ENCODE results near the gene STXBP1. TPM values are rescaled to one million over a fixed set of nuclear protein-coding genes. Genes with fewer than 3 reads are reported as not detected.

The STXBP1 gene
- total RNA-seq, 4 donors from 2014 or later = 17.2 to 34.0 (median 19.8) TPM

- Histone ChIP-seq H3K27ac (replicated peaks in 1 of 4) (no peak overlapping the region), H3K4me3 (no peak overlapping the region), H3K36me3 (peaks cover 0 to 7% (median 0%) of the 10 kb centered on the region in 4 donors), H3K9me3 (no peaks in the 10 kb centered on the region), H3K4me1 (peaks cover 0 to 28% (median 22%) of the 10 kb centered on the region in 4 donors), H3K27me3 (no peaks in the 10 kb centered on the region)
- intact Hi-C loops (cut with DNase I) = loop anchor here (2.0 kb wide), 1 partner anchor 334 kb away; no protein-coding TSS in a partner anchor
- 62% methylated on average over 5 of the region's 5 CpGs for WGBS
- TF ChIP-seq EP300 (IDR thresholded peaks at IDR 0.05) (no peak), POLR2AphosphoS5 (IDR thresholded peaks at IDR 0.05) (no peak), CTCF (IDR thresholded peaks at IDR 0.05) (no peak), POLR2A (IDR thresholded peaks at IDR 0.05; ENCODE audit: low read depth) (no peak)
- no peak for DNase-seq (ENCODE audit: extremely low spot score)
These were observed 23.2 kb upstream of the STXBP1 start for GRCh38 chr9:127588740-127589506.

- peak; percentile 93 for DNase-seq (ENCODE audit: extremely low spot score)
- Histone ChIP-seq H3K27me3 (no peaks in the 10 kb centered on the region), H3K9me3 (no peaks in the 10 kb centered on the region), H3K27ac (replicated peaks in 1 of 4) (no peak overlapping the region), H3K4me1 (peaks cover 0 to 21% (median 15%) of the 10 kb centered on the region in 4 donors), H3K36me3 (peaks cover 0 to 7% (median 0%) of the 10 kb centered on the region in 4 donors), H3K4me3 (no peak overlapping the region)
- intact Hi-C loops (cut with DNase I) = loop anchor here (2.0 kb wide), 2 partner anchors 145 to 333 kb away; partner anchors contain the start of gene TOR2A
- TF ChIP-seq POLR2A (IDR thresholded peaks at IDR 0.05; ENCODE audit: low read depth) (no peak), CTCF (IDR thresholded peaks at IDR 0.05) (peak; percentile 92 to 98 (median 93)), POLR2AphosphoS5 (IDR thresholded peaks at IDR 0.05) (peak in 1 of 2 donors; percentile 38), EP300 (IDR thresholded peaks at IDR 0.05) (no peak)
- 10% methylated on average over 8 of the region's 8 CpGs for WGBS
These were observed 22.1 kb upstream of the STXBP1 start for GRCh38 chr9:127589955-127590370.

- peaks cover 0 to 7% (median 0%) of the 10 kb centered on the region in 4 donors for H3K36me3 ChIP-seq
- no peak overlapping the region for H3K27ac ChIP-seq (replicated peaks in 1 of 4)
- no peaks in the 10 kb centered on the region for H3K4me1 ChIP-seq
- WGBS = 67% methylated on average over 5 of the region's 5 CpGs
- no peak for TF ChIP-seq POLR2AphosphoS5 (IDR thresholded peaks at IDR 0.05)
- TF ChIP-seq POLR2A (IDR thresholded peaks at IDR 0.05; ENCODE audit: low read depth) = no peak
- no peak for TF ChIP-seq EP300 (IDR thresholded peaks at IDR 0.05)
- TF ChIP-seq CTCF (IDR thresholded peaks at IDR 0.05) = no peak
- intact Hi-C loops (cut with DNase I) = no loop called here
- no peak for DNase-seq (ENCODE audit: extremely low spot score)
- no peaks in the 10 kb centered on the region for H3K27me3 ChIP-seq
- H3K4me3 ChIP-seq = no peak overlapping the region
- H3K9me3 ChIP-seq = no peaks in the 10 kb centered on the region
These were observed 16.5 kb upstream of the STXBP1 start for GRCh38 chr9:127595611-127596010.

- no peaks in the 10 kb centered on the region for H3K36me3 ChIP-seq
- DNase-seq (ENCODE audit: extremely low spot score) = no peak
- no peaks in the 10 kb centered on the region for H3K9me3 ChIP-seq
- no peak overlapping the region for H3K4me3 ChIP-seq
- no peaks in the 10 kb centered on the region for H3K27me3 ChIP-seq
- no peaks in the 10 kb centered on the region for H3K4me1 ChIP-seq
- no peak for TF ChIP-seq POLR2AphosphoS5 (IDR thresholded peaks at IDR 0.05)
- TF ChIP-seq POLR2A (IDR thresholded peaks at IDR 0.05; ENCODE audit: low read depth) = no peak
- no peak for TF ChIP-seq EP300 (IDR thresholded peaks at IDR 0.05)
- no peak for TF ChIP-seq CTCF (IDR thresholded peaks at IDR 0.05)
- no peak overlapping the region for H3K27ac ChIP-seq (replicated peaks in 1 of 4)
- intact Hi-C loops (cut with DNase I) = no loop called here
- WGBS = 76% methylated on average over 13 of the region's 13 CpGs
These were observed 13.1 kb upstream of the STXBP1 start for GRCh38 chr9:127598839-127599549.
